Heart left ventricle (tissue), 16 donors: Measurements from ENCODE around the gene IGF2. TPM values are rescaled to one million over a fixed set of nuclear protein-coding genes. Genes with fewer than 3 reads are reported as not detected.
"Not testable (repeated sequence)": the region's sequence is repeated elsewhere in the genome, so short reads cannot be mapped to it uniquely, and the experiment has no call there.

ENCODE experiments used
- ATAC-seq, 4 donors: fragments of 200-7000 bp; cut with Tn5 transposase; one replicate each; pipeline ENCODE4 v1.9.1; 2020 to 2022; ENCODE audit warnings: moderate library complexity in 4 of 4, mild to moderate bottlenecking in 3 of 4, moderate number of reproducible peaks in 1 of 4
- DNase-seq, 5 donors: peaks; one replicate each; pipeline ENCODE4 v3.0.0-alpha.2; 2020
- H3K27ac ChIP-seq, 12 donors: fragments of 200-600 bp; sonication (generic) in 4 of 12; one replicate each; pipeline versions ENCODE4 v1.5.0 to v1.8.0; 2016 to 2022; ENCODE audit warnings: mild to moderate bottlenecking in 2 of 12
- H3K27me3 ChIP-seq, 9 donors: fragments of 200-600 bp; sonication (generic) in 2 of 9; one replicate each; pipeline versions ENCODE4 v1.5.1 to v1.8.0; 2016 to 2022; ENCODE audit warnings: mild to moderate bottlenecking in 3 of 9
- H3K36me3 ChIP-seq, 9 donors: fragments of 200-600 bp; sonication (generic) in 2 of 9; one replicate each; pipeline versions ENCODE4 v1.5.0 to v1.8.0; 2018 to 2022; ENCODE audit warnings: mild to moderate bottlenecking in 2 of 9
- H3K4me1 ChIP-seq, 12 donors: fragments of 200-600 bp; sonication (generic) in 4 of 12; one replicate each; pipeline versions ENCODE4 v1.5.0 to v1.8.0; 2016 to 2022; ENCODE audit warnings: mild to moderate bottlenecking in 3 of 12
- H3K4me3 ChIP-seq, 12 donors: fragments of 200-600 bp; sonication (generic) in 4 of 12; one replicate each; pipeline versions ENCODE4 v1.5.0 to v1.8.0; 2017 to 2022; ENCODE audit warnings: mild to moderate bottlenecking in 9 of 12, moderate library complexity in 4 of 12
- H3K9me3 ChIP-seq, 12 donors: fragments of 200-600 bp; sonication (generic) in 4 of 12; one replicate each; pipeline versions ENCODE4 v1.5.0 to v1.8.0; 2016 to 2022; ENCODE audit warnings: mild to moderate bottlenecking in 1 of 12
- CTCF ChIP-seq, 12 donors: fragments of 200-600 bp; sonication (generic) in 4 of 12; IDR thresholded peaks; one replicate each; pipeline versions ENCODE4 v1.5.0 to v1.8.0; 2018 to 2022; ENCODE audit warnings: antibody characterized with exemption in 12 of 12, mild to moderate bottlenecking in 5 of 12
- POLR2A ChIP-seq, 2 donors: fragments of 450-650 bp; IDR thresholded peaks; one replicate each; pipeline ENCODE4 v1.6.1; 2017; ENCODE audit warnings: antibody characterized with exemption in 2 of 2, mild to moderate bottlenecking in 2 of 2, moderate library complexity in 2 of 2
- WGBS, 4 donors: extraction: QIAGEN DNeasy Blood & Tissue Kit in 2 of 4; methylation state at CpG; one replicate each; pipeline versions ENCODE4 v1.1.5 to v1.1.7; 2013 to 2018; 5-methylcytosine and 5-hydroxymethylcytosine counted together
- intact Hi-C, 10 donors: fragments of 100-400 bp; cut with DNase I; formaldehyde crosslinking; loops; one replicate each; pipeline versions ENCODE4 v1.11.1 to v1.14.2; 2022
- polyA plus RNA-seq, 2 donors: library from polyadenylated mRNA; stranded (reverse); fragments of 200-250 nt; gene quantifications; one replicate each; pipeline ENCODE4 v1.2.3, GENCODE V29; 2013
- total RNA-seq, 9 donors: library from RNA; depleted of rRNA in 2 of 9; stranded (reverse); fragments of >200 nt in 2 of 9; fragmentation: NEBNext Ultra II Directional in 3 of 9; extraction: Animal tissue kit (Norgen Biotek cat#: 25700) in 3 of 9; gene quantifications; one replicate each; pipeline versions ENCODE4 v1.1.0 to v1.2.4, GENCODE V29; 2016 to 2023
- donor health status: ischemic (EF 13 %, LVEDD 7.1; RV severe dilation, severe dysfunction).
- donor health status: healthy with polysubstance abuse.
- donor health status: DM: no; HTN: yes; CAD: no.
- donor health status: DM: no; HTN: no; CAD: no.
- donor health status: ischemic (EF 25% LVEDD 6.9; RV normal size, moderate dysfunction).
- donor health status: ischemic (EF 25% LVEDD 5.7; RV mildly dilated, moderate dysfunction).
- donor health status: healthy.
- donor health status: DM: yes; HTN: yes; CAD: no.
- donor health status: ischemic (EF 35%, LVEDD 5.7; RV mildly dilated, moderate dysfunction).
- donor health status: nonischemic (EF 11% LVEDD 7.7; RV severe dilation, severe dysfunction).
- donor health status: DM: yes; HTN: yes; CAD: no.
- donor health status: PGD.
- donor health status: ischemic (EF 29% LVEDD 5.4; RV normal size, mild dysfunction).
- donor health status: nonischemic (EF 23%, LVEDD 6.1; RV moderate dilation, normal function).

The IGF2 gene
- total and polyA plus RNA-seq, 11 donors = 48.9 to 175 (median 99.3) TPM

DNA sequence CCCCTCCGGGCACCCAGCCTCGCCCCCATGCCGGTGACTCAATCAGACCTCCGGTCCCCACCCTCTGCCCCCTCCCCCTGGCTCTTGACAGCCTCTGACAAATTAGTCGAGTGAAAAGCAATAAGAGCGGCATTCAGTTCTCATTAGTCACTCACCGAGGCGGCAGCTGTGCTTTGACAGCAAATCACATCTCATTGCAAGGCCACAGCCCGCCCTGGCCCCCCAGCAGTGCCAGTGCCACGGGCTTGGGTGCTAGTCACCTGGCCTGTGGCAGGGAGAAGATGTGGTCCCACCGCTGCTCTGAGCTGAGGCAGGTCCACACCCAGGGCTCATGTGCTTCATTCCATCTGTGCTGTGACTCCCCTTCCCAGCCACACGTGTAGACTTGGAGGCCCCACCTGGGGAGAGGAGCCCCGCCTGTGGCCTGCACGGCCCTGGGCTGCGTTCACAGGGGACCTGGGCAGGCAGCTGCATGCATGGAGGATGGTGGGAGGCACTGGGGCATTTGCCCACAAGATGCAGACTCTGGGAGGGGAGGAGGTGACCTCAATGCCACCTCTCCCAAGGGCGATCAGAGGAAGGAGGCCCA lies 39.8 kb upstream of the IGF2 start:
- intact Hi-C loops = no loop called here
- DNase-seq (no peak), ATAC-seq (no peak)
- 55 to 70% (median 61%) methylated on average over 15 to 16 of the region's 16 CpGs for WGBS, 4 donors
- no peak overlapping the region for H3K4me3 ChIP-seq
- TF ChIP-seq CTCF (IDR thresholded peaks at IDR 0.05) = no peak
- TF ChIP-seq POLR2A (IDR thresholded peaks at IDR 0.05) = no peak
- no peaks in the 10 kb centered on the region for H3K36me3 ChIP-seq
- no peaks in the 10 kb centered on the region for H3K4me1 ChIP-seq
- no peak overlapping the region for H3K27ac ChIP-seq
- H3K27me3 ChIP-seq = peaks cover 0 to 14% (median 0%) of the 10 kb centered on the region in 9 donors
- H3K9me3 ChIP-seq = no peaks in the 10 kb centered on the region

DNA sequence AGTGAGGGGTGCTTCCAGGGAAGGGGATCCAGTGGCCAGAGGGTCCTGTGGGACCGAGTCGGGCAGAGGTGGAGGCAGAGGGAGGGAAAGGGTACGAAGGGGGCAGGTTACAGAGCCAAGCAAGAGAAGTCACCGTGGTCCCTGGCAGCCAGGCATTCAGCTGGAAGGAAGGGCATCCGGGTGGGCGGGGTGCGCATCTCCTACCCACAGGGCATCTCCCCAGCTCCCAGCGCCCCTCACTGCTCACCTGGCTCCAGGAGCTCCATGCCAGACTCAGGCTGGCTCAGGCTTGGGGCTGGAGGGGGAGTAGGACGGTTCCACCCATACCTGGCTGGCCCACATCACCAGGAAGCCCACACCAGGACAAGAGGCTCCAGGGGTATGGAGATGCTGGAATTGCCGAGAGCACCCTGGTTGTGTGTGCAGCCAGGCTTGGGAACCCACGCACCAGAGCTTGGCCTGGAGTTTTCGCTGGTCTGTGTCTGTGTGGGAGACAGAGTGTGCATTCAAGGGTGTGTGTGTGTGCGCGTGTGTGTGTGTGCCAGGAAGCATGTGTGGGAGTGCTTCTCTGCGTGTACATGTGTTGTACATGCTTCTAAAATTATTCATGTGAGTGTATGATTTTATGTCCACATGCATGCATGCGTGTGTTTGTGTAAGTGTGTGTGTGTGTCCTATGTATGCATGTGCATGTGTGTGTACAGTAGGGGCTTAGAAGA lies 39.0 kb upstream of the IGF2 start:
- H3K4me3 ChIP-seq, H3K9me3 ChIP-seq, intact Hi-C loops, DNase-seq, H3K36me3 ChIP-seq, ATAC-seq, H3K4me1 ChIP-seq, H3K27ac ChIP-seq: not testable (repeated sequence)
- WGBS, 4 donors = 72 to 82% (median 75%) methylated on average over 10 to 16 of the region's 16 CpGs
- H3K27me3 ChIP-seq = peaks cover 0 to 14% (median 0%) of the 10 kb centered on the region in 9 donors

DNA sequence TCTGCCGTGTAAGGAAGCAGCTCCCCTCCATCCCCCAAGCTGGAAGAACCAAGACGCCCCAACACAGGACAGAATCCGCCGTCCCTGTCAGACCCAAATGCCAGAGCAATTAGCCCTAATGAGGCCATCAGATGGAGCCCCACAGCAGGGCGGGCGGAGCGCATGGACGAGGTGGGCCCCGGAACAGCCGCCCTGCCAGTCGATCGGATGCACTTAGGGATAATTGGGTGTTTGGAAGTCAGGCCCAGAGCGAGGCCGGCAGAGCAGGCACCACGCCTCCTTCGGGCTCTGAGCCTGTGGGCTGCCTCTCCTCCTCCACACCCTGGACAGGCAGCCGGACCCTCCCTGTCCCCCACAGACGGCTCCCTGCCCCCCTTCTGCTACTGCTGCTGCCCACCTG lies 37.9 kb upstream of the IGF2 start:
- intact Hi-C loops = no loop called here
- Histone ChIP-seq H3K9me3 (no peaks in the 10 kb centered on the region), H3K36me3 (no peaks in the 10 kb centered on the region), H3K27me3 (peaks cover 0 to 14% (median 0%) of the 10 kb centered on the region in 9 donors), H3K4me1 (no peaks in the 10 kb centered on the region), H3K27ac (no peak overlapping the region), H3K4me3 (no peak overlapping the region)
- no peak for DNase-seq
- TF ChIP-seq CTCF (IDR thresholded peaks at IDR 0.05) (no peak), POLR2A (IDR thresholded peaks at IDR 0.05) (no peak)
- 56 to 79% (median 61%) methylated on average over 15 to 18 of the region's 18 CpGs for WGBS, 4 donors
- no peak for ATAC-seq

- no peak for ATAC-seq
- no peak for TF ChIP-seq POLR2A (IDR thresholded peaks at IDR 0.05)
- no peak for TF ChIP-seq CTCF (IDR thresholded peaks at IDR 0.05)
- no peak overlapping the region for H3K4me3 ChIP-seq
- no peaks in the 10 kb centered on the region for H3K9me3 ChIP-seq
- intact Hi-C loops = no loop called here
- WGBS, 4 donors = 90 to 94% (median 94%) methylated on average over 14 of the region's 14 CpGs
- H3K27me3 ChIP-seq = peaks cover 0 to 14% (median 0%) of the 10 kb centered on the region in 9 donors
- H3K27ac ChIP-seq = no peak overlapping the region
- H3K4me1 ChIP-seq = no peaks in the 10 kb centered on the region
- no peaks in the 10 kb centered on the region for H3K36me3 ChIP-seq
- no peak for DNase-seq
These were observed 37.3 kb upstream of the IGF2 start for GRCh38 chr11:2176389-2176900.
